Gastrocnemius medialis (tissue), 4 donors: ENCODE results near the gene SIDT1.

Experiments
- CTCF ChIP-seq, 5 experiments: fragments of 450-650 bp in 3 of 5; fragments of 200-600 bp in 2 of 5; sonication (generic) in 2 of 5; IDR thresholded peaks in 4 of 5; conservative IDR thresholded peaks in 1 of 5; 1 replicate in 4 of 5; 2 replicates in 1 of 5; pipeline ENCODE4 v1.5.1; 2016 to 2019; ENCODE audit warnings: antibody characterized with exemption in 5 of 5, mild to moderate bottlenecking in 3 of 5, moderate library complexity in 3 of 5
- POLR2A ChIP-seq, 2 donors: fragments of 450-650 bp; IDR thresholded peaks; one replicate each; pipeline ENCODE4 v1.6.1; 2017; ENCODE audit warnings: antibody characterized with exemption in 2 of 2, mild to moderate bottlenecking in 2 of 2, moderate library complexity in 2 of 2

- TF ChIP-seq CTCF (IDR thresholded peaks at IDR 0.05 in 4 of 5, conservative IDR thresholded peaks at IDR 0.05 in 1 of 5) (no peak), POLR2A (IDR thresholded peaks at IDR 0.05) (no peak)
Measured at GRCh38 chr3:113501597-113501996, 30.8 kb upstream of the SIDT1 start.
